Effector memory CD4-positive, alpha-beta T cell (primary cell): ENCODE measurements around the gene WIPI1.

Experiments used
- DNase-seq, 3 donors: peaks; one replicate each; pipeline ENCODE4 v3.0.0-alpha.2; 2020
- H3K27ac ChIP-seq: 2 replicates; pipeline ENCODE4 v1.7.0; 2013; ENCODE audit warnings: mild to moderate bottlenecking, low read length, moderate library complexity; ENCODE audit not compliant: insufficient read depth, poor library complexity, severe bottlenecking
- H3K27me3 ChIP-seq: replicated peaks from 2 replicates; pipeline ENCODE4 v1.7.0; 2013; ENCODE audit warnings: mild to moderate bottlenecking, low read length; ENCODE audit not compliant: insufficient read depth, control insufficient read depth, poor library complexity, severe bottlenecking
- H3K36me3 ChIP-seq: 2 replicates; pipeline ENCODE4 v1.7.0; 2013; ENCODE audit warnings: mild to moderate bottlenecking, low read length, moderate library complexity; ENCODE audit not compliant: control insufficient read depth, insufficient read depth
- H3K4me1 ChIP-seq: 2 replicates; pipeline ENCODE4 v1.7.0; 2013; ENCODE audit warnings: low read length, mild to moderate bottlenecking; ENCODE audit not compliant: control insufficient read depth, insufficient read depth, poor library complexity, severe bottlenecking
- H3K4me3 ChIP-seq: 2 replicates; pipeline ENCODE4 v1.7.0; 2013; ENCODE audit warnings: low read length, low read depth, mild to moderate bottlenecking; ENCODE audit not compliant: insufficient read depth, poor library complexity, severe bottlenecking
- H3K9me3 ChIP-seq: 2 replicates; pipeline ENCODE4 v1.7.0; 2013; ENCODE audit warnings: mild to moderate bottlenecking, low read length, moderate library complexity; ENCODE audit not compliant: control insufficient read depth

The WIPI1 gene

DNA sequence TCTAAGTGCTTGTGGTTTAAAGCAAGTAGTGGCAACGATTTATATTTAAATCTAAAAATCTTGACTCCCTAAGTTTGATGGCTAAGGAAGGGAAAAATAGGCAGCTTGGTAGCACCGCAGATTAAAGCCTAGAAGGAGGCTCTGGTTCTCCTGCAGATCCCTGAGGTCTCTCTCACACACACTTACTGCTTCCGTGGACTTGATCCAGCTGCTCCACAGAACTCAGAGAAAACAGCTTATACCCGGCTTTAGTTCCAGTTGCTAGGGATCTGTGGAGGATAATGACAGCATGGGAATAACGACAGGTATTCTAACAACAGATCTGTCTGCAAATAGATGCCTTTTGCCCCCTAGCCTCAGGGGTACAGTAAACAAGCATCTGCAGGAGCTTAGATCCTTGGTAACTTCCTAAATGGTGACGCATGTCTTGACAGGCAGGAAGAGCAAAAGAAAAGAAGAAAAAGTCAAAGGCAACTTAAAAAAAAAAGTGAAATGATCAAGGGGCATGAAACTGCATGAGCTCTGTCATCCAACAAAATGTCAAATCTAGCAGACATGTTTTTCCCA lies 4.5 kb downstream of the WIPI1 start:
- H3K4me1 ChIP-seq: peaks cover 6% of the 10 kb centered on the region
- H3K27me3 ChIP-seq: no peaks in the 10 kb centered on the region
- H3K9me3 ChIP-seq: no peaks in the 10 kb centered on the region
- H3K27ac ChIP-seq: no peak overlapping the region
- no peak overlapping the region for H3K4me3 ChIP-seq
- no peaks in the 10 kb centered on the region for H3K36me3 ChIP-seq
- DNase-seq: no peak

DNA sequence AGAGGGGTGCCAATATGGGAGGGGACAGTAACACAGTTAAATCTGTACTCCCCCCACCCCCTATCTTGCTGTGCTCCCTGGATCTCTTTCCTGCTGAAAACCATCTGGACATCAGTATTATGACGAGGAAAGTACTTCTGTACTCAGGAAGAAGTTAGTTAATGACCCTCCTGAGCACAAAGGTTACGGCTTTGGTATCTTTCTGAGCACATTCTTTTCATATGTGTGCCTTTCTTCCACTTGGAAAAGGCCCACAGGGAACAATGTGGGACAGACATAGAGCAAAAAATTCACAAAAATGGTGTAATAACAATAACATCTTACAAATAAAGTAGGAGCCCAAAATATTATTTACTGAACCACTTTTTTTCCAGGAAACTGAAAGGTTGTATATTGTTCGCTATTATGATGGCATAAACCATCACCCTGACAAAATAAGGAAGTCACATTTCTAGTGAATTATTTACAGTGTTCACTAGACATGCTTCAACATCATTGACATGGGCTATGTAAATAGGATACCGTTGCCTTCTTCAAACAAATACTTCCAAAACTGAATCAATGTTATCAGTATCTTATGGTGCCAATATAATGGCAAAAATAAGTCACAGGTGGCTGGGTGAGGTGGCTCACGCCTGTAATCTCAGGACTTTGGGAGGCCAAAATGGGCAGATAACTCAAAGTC lies 5.5 kb downstream of the WIPI1 start:
- Histone ChIP-seq H3K27ac (no peak overlapping the region), H3K27me3 (no peaks in the 10 kb centered on the region), H3K36me3 (no peaks in the 10 kb centered on the region), H3K4me1 (peaks cover 3% of the 10 kb centered on the region), H3K4me3 (no peak overlapping the region), H3K9me3 (no peaks in the 10 kb centered on the region)
- DNase-seq: no peak

DNA sequence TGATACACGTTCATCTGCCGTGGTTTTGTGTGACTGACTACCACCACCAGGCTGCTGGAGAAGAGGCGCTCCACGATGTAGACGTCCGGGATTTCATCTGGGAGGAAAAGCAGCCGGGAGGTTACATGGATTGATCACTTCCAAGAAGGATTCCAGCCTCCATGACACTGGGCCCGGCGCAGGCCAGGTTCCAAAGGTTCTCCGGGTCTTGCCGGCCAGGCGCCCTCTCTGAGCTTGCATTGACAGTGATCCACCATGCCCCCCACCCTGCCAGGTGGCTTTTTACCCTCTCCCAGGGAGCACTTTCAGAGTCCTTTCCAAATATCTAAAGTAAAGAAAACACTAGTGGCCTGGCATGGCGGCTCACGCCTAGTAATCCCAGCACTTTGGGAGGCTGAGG lies 6.5 kb downstream of the WIPI1 start:
- H3K4me1 ChIP-seq: no peaks in the 10 kb centered on the region
- no peak for DNase-seq
- no peaks in the 10 kb centered on the region for H3K36me3 ChIP-seq
- H3K4me3 ChIP-seq: no peak overlapping the region
- no peaks in the 10 kb centered on the region for H3K27me3 ChIP-seq
- no peak overlapping the region for H3K27ac ChIP-seq
- no peaks in the 10 kb centered on the region for H3K9me3 ChIP-seq

DNA sequence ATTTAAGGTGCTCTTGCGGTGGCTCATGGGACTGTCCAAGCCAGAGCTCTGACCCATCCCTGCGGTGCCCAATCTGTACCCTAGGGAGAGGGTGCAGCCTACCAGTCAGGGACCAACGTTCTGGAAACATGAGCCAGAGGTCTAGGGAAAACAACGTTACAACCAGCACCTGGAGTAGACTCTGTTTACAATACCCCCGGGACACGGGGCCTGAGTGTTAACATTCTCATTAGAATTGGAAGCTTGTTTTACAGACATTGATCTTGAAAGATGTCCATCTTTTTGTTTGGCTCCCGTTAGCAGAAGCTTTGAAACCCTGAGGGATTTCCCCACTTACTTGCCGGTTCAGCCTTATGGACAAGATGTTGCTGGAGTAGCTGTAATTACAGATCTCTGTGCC lies 6.9 kb downstream of the WIPI1 start:
- no peaks in the 10 kb centered on the region for H3K9me3 ChIP-seq
- no peak for DNase-seq
- no peaks in the 10 kb centered on the region for H3K4me1 ChIP-seq
- no peak overlapping the region for H3K4me3 ChIP-seq
- no peak overlapping the region for H3K27ac ChIP-seq
- H3K36me3 ChIP-seq: no peaks in the 10 kb centered on the region
- no peaks in the 10 kb centered on the region for H3K27me3 ChIP-seq

DNA sequence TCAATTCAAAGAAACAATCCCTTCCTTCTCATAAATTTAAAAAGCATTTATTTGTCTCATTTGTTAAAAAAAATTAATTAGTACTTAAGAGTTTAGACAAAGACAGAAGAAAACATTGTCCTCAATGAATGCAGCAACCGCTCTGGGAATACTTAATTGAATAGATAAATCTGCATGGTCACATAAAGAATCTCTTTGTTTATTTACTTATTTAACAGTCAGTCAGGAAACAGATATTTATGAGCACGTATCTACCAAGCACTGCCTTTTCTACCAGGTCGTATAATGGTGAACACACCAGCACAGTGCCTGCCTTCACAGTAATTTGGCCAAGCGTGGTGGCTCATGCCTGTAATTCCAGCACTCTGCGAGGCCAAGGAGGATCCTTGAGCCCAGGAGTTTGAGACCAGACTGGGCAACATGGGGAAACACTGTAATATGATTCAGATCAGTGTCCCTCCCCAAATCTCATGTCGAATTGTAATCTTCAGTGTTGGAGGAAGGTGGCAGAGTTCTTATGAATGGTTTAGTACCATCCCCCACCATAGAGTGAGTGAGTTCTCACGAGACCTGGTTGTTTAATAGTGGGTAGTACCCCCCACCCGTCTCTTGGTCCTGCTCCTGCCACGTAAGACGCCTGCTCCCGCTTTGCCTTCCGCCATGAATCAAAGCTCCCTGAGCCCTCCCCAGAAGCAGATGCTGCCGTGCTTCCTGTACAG lies 8.1 kb downstream of the WIPI1 start:
- DNase-seq: no peak
- Histone ChIP-seq H3K4me1 (no peaks in the 10 kb centered on the region), H3K9me3 (no peaks in the 10 kb centered on the region), H3K4me3 (no peak overlapping the region), H3K36me3 (no peaks in the 10 kb centered on the region), H3K27me3 (no peaks in the 10 kb centered on the region), H3K27ac (no peak overlapping the region)

DNA sequence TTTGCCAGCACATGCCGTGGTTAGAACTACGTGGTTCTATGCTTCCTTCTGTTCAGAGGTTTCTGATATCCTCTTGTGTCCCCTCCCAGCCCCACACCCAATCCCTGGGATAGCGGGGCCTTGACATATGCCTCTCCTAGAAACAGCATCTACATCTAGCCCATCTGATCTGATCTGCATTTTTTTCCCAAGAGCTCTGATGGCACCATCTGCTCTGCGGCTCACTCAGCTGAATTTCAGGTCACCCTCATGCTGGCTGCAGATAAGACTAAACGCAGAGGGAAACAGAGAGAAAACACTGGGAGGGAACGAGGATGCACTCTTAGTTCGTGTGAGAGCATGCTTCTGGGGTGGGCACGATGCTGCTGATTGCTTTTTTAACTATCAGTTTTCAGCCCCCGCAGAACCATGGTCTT lies 10.7 kb downstream of the WIPI1 start:
- H3K4me1 ChIP-seq: peaks cover 1% of the 10 kb centered on the region
- DNase-seq: no peak
- no peak overlapping the region for H3K27ac ChIP-seq

DNA sequence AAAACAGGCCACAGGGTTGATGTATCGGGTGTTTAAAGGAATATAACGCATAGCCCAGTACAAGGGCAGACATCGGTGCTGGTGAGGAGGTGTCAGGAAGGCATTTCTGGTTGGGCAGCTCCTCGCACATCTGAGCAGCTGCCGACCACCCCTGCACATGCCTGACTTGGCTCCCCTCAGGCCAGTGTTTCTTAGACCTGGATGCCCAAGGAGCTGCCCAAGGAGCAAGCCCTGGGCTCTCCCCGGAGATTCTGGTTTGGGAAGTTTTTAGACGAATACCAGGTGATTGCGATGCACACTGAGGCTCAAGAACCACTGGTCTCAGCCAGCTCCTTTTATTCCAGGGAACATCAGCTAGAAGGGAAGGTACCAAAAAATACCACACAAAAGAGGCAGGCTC lies 11.6 kb downstream of the WIPI1 start:
- Histone ChIP-seq H3K4me1 (peaks cover 8% of the 10 kb centered on the region), H3K27ac (no peak overlapping the region), H3K36me3 (no peaks in the 10 kb centered on the region), H3K4me3 (no peak overlapping the region), H3K27me3 (no peaks in the 10 kb centered on the region), H3K9me3 (no peaks in the 10 kb centered on the region)
- no peak for DNase-seq

More for the DNA sequence above, 10.7 kb downstream of the WIPI1 start:
- no peaks in the 10 kb centered on the region for H3K27me3 ChIP-seq
- no peak overlapping the region for H3K4me3 ChIP-seq
- H3K36me3 ChIP-seq: no peaks in the 10 kb centered on the region
- no peaks in the 10 kb centered on the region for H3K9me3 ChIP-seq

DNA sequence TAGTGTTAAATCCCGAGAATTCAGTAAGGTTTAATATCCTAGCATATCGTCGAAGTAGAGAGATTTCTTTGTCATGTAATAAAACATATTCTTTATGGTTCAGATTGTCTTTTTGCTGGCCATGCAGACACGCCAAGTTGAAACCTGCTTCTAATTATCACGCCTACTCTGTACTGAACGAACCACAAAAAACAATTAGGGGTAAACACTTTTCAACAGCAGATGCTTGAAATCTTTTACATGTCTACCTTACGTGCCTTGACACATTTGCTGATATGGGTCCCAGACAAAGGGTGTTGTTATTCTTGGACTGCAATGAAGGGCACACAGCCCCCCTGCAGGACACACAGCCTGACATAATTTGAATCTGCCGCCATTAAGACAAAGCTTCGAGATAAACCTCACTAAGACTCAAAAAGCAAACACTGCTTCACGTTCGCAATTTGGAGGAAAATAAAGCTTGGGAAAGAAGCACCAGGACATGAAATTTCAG lies 13.3 kb downstream of the WIPI1 start:
- DNase-seq: no peak
- Histone ChIP-seq H3K27me3 (no peaks in the 10 kb centered on the region), H3K9me3 (no peaks in the 10 kb centered on the region), H3K27ac (no peak overlapping the region), H3K36me3 (no peaks in the 10 kb centered on the region), H3K4me1 (peaks cover 10% of the 10 kb centered on the region), H3K4me3 (no peak overlapping the region)

DNA sequence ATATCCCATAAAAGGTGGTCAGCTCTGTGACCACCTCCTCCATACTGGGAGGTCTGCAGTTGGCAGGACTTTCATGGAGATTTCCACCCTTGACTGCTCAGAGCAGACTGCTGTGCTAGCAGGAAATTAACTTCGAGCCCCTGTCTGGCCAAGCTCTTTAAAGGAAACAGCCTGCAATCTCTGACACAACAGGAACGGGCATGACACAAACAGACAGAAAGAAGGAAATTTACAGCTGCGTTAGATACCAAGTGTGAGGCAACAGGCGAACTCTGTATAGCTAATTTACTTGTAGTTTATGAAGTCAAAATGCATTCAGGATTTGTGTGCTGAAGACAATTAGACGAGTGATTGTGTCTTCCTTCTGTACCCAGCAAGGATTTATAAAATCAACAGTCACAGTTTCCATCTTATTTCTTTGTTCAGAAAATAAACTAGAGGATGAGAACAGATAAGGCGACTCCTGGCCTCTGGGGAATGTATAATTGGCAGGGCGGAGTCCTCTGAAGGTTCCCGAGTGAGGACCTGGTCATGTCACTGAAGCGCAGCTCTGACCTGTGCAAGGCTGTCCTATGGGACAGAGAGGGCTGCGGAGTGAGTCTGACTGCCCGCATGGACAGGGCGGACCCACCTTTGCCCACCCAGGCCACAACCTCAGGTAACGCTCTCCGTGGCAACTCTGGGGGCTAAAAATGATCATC lies 16.1 kb downstream of the WIPI1 start:
- H3K27ac ChIP-seq: no peak overlapping the region
- peaks cover 24% of the 10 kb centered on the region for H3K4me1 ChIP-seq
- no peaks in the 10 kb centered on the region for H3K36me3 ChIP-seq
- no peaks in the 10 kb centered on the region for H3K9me3 ChIP-seq
- H3K4me3 ChIP-seq: no peak overlapping the region
- DNase-seq: no peak
- no peaks in the 10 kb centered on the region for H3K27me3 ChIP-seq

DNA sequence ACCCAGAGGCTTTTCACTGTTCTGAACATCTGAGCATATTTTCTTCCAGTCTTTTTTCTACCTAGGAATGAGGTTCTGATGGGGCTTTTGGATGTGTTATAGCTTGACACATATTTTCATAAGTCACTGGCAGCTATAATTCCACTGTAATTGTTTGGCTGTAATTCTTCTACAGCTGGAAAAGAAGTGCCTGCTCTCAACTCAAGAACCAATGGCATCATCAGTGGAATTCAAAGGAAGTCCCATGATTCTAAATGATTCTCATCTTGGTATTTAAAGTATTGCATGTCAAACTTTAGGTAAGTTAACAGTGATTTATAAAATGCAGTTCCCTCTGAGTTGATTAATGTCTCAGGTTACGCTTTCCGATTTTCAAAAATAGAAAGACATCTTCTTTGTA lies 16.8 kb downstream of the WIPI1 start:
- H3K36me3 ChIP-seq: no peaks in the 10 kb centered on the region
- DNase-seq: no peak

More for the DNA sequence above, 16.8 kb downstream of the WIPI1 start:
- Histone ChIP-seq H3K27me3 (no peaks in the 10 kb centered on the region), H3K27ac (no peak overlapping the region), H3K4me3 (no peak overlapping the region), H3K4me1 (peaks cover 27% of the 10 kb centered on the region), H3K9me3 (no peaks in the 10 kb centered on the region)
